CD4-positive, alpha-beta T cell (primary cell): ENCODE data around the gene PAX2. TPM values are rescaled to one million over a fixed set of nuclear protein-coding genes. Genes with fewer than 3 reads are reported as not detected.

Source experiments
- ATAC-seq: fragments of 200-7000 bp; cut with Tn5 transposase; one replicate; pipeline ENCODE4 v1.10.0; 2022; ENCODE audit warnings: mild to moderate bottlenecking; ENCODE audit not compliant: poor library complexity
- CTCF ChIA-PET: fragments of 350-600 bp; sonication (Branson Sonifier 250); formaldehyde crosslinking; loops from one replicate; lab custom pipeline; 2021; ENCODE audit warnings: antibody characterized with exemption, inconsistent platforms; lab: Charles Lee
- POLR2A ChIA-PET: fragments of 350-600 bp; sonication (Branson Sonifier 250); formaldehyde crosslinking; loops from one replicate; lab custom pipeline; 2021; ENCODE audit warnings: antibody characterized with exemption, inconsistent platforms; lab: Charles Lee
- DNase-seq, 14 experiments: peaks; one replicate each; pipeline ENCODE4 v3.0.0-alpha.2; 2013 to 2020; ENCODE audit warnings: mixed read lengths in 2 of 14
- H3K27ac ChIP-seq, 2 donors: one replicate each; pipeline versions ENCODE4 v1.5.1 to v1.7.0; 2013; ENCODE audit warnings: low read length in 2 of 2, low read depth in 1 of 2, mild to moderate bottlenecking in 1 of 2
- H3K27me3 ChIP-seq, 2 experiments: 1 replicate in 1 of 2; 2 replicates in 1 of 2; pipeline versions ENCODE4 v1.6.1 to v1.7.0; 2013; ENCODE audit warnings: low read length in 2 of 2, control low read depth in 1 of 2, mild to moderate bottlenecking in 1 of 2, moderate library complexity in 1 of 2; ENCODE audit not compliant: insufficient read depth in 2 of 2, control insufficient read depth in 1 of 2
- H3K36me3 ChIP-seq: one replicate; pipeline ENCODE4 v1.6.1; 2013; ENCODE audit warnings: low read length, control low read depth; ENCODE audit not compliant: insufficient read depth
- H3K4me1 ChIP-seq: one replicate; pipeline ENCODE4 v1.6.1; 2013; ENCODE audit warnings: low read length, control low read depth; ENCODE audit not compliant: insufficient read depth
- H3K4me3 ChIP-seq: one replicate; pipeline ENCODE4 v1.5.1; 2013; ENCODE audit warnings: mild to moderate bottlenecking, low read length, moderate library complexity
- H3K9me3 ChIP-seq, 2 experiments: 1 replicate in 1 of 2; 2 replicates in 1 of 2; pipeline versions ENCODE4 v1.6.1 to v1.7.0; 2013; ENCODE audit warnings: low read length in 2 of 2, mild to moderate bottlenecking in 2 of 2, control low read depth in 1 of 2, moderate library complexity in 1 of 2; ENCODE audit not compliant: control insufficient read depth in 1 of 2, insufficient read depth in 1 of 2
- H3K27ac Mint-ChIP-seq: one replicate; pipeline ENCODE4 v1.8.0; 2020; ENCODE audit warnings: mixed read lengths
- H3K27me3 Mint-ChIP-seq: one replicate; pipeline ENCODE4 v1.8.0; 2021; ENCODE audit warnings: mixed read lengths
- H3K36me3 Mint-ChIP-seq: one replicate; pipeline ENCODE4 v1.8.0; 2021; ENCODE audit warnings: low read depth, mixed read lengths
- H3K4me1 Mint-ChIP-seq: one replicate; pipeline ENCODE4 v1.8.0; 2021; ENCODE audit warnings: low read depth, mixed read lengths
- H3K4me3 Mint-ChIP-seq: one replicate; pipeline ENCODE4 v1.8.0; 2020; ENCODE audit warnings: mild to moderate bottlenecking, mixed read lengths
- H3K9me3 Mint-ChIP-seq: one replicate; pipeline ENCODE4 v1.8.0; 2020; ENCODE audit warnings: mixed read lengths
- intact Hi-C, 2 experiments: fragments of 100-400 bp; cut with DNase I in 1 of 2; cut with micrococcal nuclease in 1 of 2; formaldehyde crosslinking; loops; one replicate each; pipeline versions ENCODE4 v1.15.1 to v1.9.0; 2023 to 2025; cut with DNase I, micrococcal nuclease
- total RNA-seq, 174 experiments: library from RNA in 2 of 174; stranded (reverse) in 2 of 174; gene quantifications; one replicate each; pipeline ENCODE4 v1.2.3 and lab custom pipeline; 2021 to 2026
- TF ChIP-seq, protein P1 (sequence below): fragments of 200-600 bp; IDR thresholded peaks from one replicate; pipeline ENCODE4 v1.8.0; 2022; ENCODE audit warnings: antibody characterized with exemption, mild to moderate bottlenecking

The PAX2 gene
- total RNA-seq, 2 experiments from 2014 or later, result not detected

DNA sequence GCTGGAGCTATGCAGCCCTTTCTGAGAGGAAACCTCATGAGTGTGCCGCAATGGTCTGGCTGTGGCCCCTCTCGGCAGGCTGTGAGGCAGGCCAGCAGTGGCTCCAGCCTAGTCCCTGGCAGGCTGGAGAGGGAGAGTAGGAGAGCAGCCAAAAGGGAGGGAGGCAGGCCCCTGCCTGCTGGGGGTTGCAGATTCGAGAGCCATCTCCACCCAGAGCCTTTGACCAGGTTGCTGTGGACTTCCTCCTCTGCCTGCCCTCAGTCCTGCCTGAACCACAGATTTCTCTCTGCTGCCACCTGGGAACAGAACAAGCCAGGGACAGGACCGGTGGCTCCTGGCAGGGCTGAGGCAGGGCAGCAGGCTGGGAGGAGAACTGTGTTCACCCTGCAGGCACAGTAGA lies 13.9 kb downstream of the PAX2 start:
- DNase-seq, result no peak
- ChIA-PET CTCF (no interaction called here), POLR2A (no interaction called here)
- TF ChIP-seq, protein P1, sequence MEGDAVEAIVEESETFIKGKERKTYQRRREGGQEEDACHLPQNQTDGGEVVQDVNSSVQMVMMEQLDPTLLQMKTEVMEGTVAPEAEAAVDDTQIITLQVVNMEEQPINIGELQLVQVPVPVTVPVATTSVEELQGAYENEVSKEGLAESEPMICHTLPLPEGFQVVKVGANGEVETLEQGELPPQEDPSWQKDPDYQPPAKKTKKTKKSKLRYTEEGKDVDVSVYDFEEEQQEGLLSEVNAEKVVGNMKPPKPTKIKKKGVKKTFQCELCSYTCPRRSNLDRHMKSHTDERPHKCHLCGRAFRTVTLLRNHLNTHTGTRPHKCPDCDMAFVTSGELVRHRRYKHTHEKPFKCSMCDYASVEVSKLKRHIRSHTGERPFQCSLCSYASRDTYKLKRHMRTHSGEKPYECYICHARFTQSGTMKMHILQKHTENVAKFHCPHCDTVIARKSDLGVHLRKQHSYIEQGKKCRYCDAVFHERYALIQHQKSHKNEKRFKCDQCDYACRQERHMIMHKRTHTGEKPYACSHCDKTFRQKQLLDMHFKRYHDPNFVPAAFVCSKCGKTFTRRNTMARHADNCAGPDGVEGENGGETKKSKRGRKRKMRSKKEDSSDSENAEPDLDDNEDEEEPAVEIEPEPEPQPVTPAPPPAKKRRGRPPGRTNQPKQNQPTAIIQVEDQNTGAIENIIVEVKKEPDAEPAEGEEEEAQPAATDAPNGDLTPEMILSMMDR, result no peak
- Histone ChIP-seq H3K4me3 (no peak overlapping the region), H3K9me3 (peaks cover 0 to 6% of the 10 kb centered on the region in 2 experiments), H3K27me3 (peaks cover 42 to 72% of the 10 kb centered on the region in 2 experiments), H3K36me3 (no peaks in the 10 kb centered on the region), H3K27ac (no peak overlapping the region), H3K4me1 (no peaks in the 10 kb centered on the region)
- H3K36me3 Mint-ChIP-seq, result no peaks in the 10 kb centered on the region
- no peak overlapping the region for H3K4me3 Mint-ChIP-seq
- no peak overlapping the region for H3K27ac Mint-ChIP-seq
- H3K9me3 Mint-ChIP-seq, result no peaks in the 10 kb centered on the region
- H3K4me1 Mint-ChIP-seq, result no peaks in the 10 kb centered on the region
- peaks cover 88% of the 10 kb centered on the region for H3K27me3 Mint-ChIP-seq
- intact Hi-C loops, result no loop called here
- no peak for ATAC-seq

DNA sequence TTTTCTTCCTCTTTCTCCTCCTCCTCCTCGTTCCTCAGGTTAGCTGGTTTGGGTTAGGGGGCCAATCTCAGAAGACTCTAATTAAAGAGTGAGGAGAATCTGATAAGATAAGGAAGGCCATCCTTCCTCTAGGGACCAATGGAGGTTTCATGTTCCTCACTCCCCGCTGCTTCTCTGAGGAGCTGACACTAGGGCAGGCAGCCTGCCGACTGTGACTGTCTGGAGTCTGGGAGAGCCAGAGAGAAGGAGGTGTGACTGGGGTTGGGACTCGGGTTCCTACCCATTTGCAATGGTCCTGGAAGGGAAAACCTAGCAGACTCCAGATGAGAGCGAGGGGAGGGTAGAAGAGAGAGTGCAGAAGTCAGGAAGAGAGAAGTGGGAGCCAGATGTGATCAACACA lies 15.3 kb downstream of the PAX2 start:
- no peaks in the 10 kb centered on the region for H3K4me1 ChIP-seq
- Mint-ChIP-seq H3K4me1 (no peaks in the 10 kb centered on the region), H3K36me3 (no peaks in the 10 kb centered on the region), H3K9me3 (no peaks in the 10 kb centered on the region), H3K4me3 (no peak overlapping the region), H3K27me3 (peaks cover 87% of the 10 kb centered on the region), H3K27ac (no peak overlapping the region)
- ChIA-PET CTCF (no interaction called here), POLR2A (no interaction called here)
- no peak overlapping the region for H3K4me3 ChIP-seq
- DNase-seq (no peak), ATAC-seq (no peak)
- H3K27me3 ChIP-seq, result peaks cover 29 to 71% of the 10 kb centered on the region in 2 experiments
- TF ChIP-seq, protein P1, result no peak
- H3K36me3 ChIP-seq, result no peaks in the 10 kb centered on the region
- no peak overlapping the region for H3K27ac ChIP-seq
- intact Hi-C loops, result no loop called here
- peaks cover 0 to 6% of the 10 kb centered on the region in 2 experiments for H3K9me3 ChIP-seq

DNA sequence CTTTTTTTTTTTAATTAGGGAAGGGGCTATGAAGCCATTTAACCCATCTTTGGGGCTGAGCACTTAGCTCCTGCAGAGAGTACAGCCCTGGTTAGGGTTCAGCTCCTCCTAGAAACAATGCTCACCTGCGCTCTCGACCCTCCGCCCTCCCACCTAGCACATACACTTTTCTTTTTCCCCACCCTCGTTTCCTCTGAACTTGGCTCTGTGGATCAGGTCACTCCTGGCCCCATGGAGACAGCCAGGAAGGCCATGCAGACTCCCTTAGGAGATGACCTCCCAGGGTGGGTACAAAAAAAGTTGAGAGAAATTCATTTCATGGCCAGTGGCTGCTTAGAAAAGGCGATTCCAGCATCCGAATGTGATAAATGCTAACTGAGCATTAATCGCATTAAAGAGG lies 15.8 kb downstream of the PAX2 start:
- intact Hi-C loops, result no loop called here
- POLR2A ChIA-PET, result no interaction called here
- peaks cover 87% of the 10 kb centered on the region for H3K27me3 Mint-ChIP-seq
- Histone ChIP-seq H3K36me3 (no peaks in the 10 kb centered on the region), H3K4me1 (no peaks in the 10 kb centered on the region), H3K27ac (no peak overlapping the region), H3K4me3 (no peak overlapping the region), H3K27me3 (peaks cover 25 to 66% of the 10 kb centered on the region in 2 experiments), H3K9me3 (peaks cover 0 to 6% of the 10 kb centered on the region in 2 experiments)
- ATAC-seq (no peak), DNase-seq (no peak)
- no peaks in the 10 kb centered on the region for H3K4me1 Mint-ChIP-seq
- H3K27ac Mint-ChIP-seq, result no peak overlapping the region
- TF ChIP-seq, protein P1, result no peak
- H3K4me3 Mint-ChIP-seq, result no peak overlapping the region
- no peaks in the 10 kb centered on the region for H3K36me3 Mint-ChIP-seq
- H3K9me3 Mint-ChIP-seq, result no peaks in the 10 kb centered on the region
- CTCF ChIA-PET, result no interaction called here
